ENCODE results near the gene CLRN3.

Gene CLRN3

GRCh38 chr10:127892743-127893142, at the start of gene CLRN3:
CLRN3 (minus strand) TSS chr10:127892941; CDS start chr10:127892784, 157 bp downstream.
- no peak for DNase-seq

GRCh38 chr10:127940866-127941640, 48.3 kb upstream of the CLRN3 start:
- DNase-seq: no peak

GRCh38 chr10:127939786-127940330, 47.1 kb upstream of the CLRN3 start:
- no peak for DNase-seq

- DNase-seq: no peak
These were observed 45.2 kb upstream of the CLRN3 start for GRCh38 chr10:127937915-127938463.

- no peak for DNase-seq
These were observed 44.3 kb upstream of the CLRN3 start for GRCh38 chr10:127937069-127937468.

- no peak for DNase-seq
These were observed 42.4 kb upstream of the CLRN3 start for GRCh38 chr10:127935071-127935561.

GRCh38 chr10:127934383-127934782, 41.6 kb upstream of the CLRN3 start:
- DNase-seq: no peak

- DNase-seq: no peak
These were observed 40.5 kb upstream of the CLRN3 start for GRCh38 chr10:127933271-127933670.

- DNase-seq: no peak
These were observed 40.0 kb upstream of the CLRN3 start for GRCh38 chr10:127932521-127933270.

GRCh38 chr10:127928021-127928806, 35.5 kb upstream of the CLRN3 start:
- no peak for DNase-seq

GRCh38 chr10:127926455-127926854, 33.7 kb upstream of the CLRN3 start:
- no peak for DNase-seq

- DNase-seq: no peak
These were observed 32.9 kb upstream of the CLRN3 start for GRCh38 chr10:127925471-127926207.

- no peak for DNase-seq
These were observed 30.9 kb upstream of the CLRN3 start for GRCh38 chr10:127923646-127924045.

- no peak for DNase-seq
These were observed 30.1 kb upstream of the CLRN3 start for GRCh38 chr10:127922675-127923366.

GRCh38 chr10:127922206-127922605, 29.5 kb upstream of the CLRN3 start:
- DNase-seq: no peak

GRCh38 chr10:127921753-127922145, 29.0 kb upstream of the CLRN3 start:
- no peak for DNase-seq

GRCh38 chr10:127921075-127921752, 28.5 kb upstream of the CLRN3 start:
- DNase-seq: no peak

- DNase-seq: no peak
These were observed 27.7 kb upstream of the CLRN3 start for GRCh38 chr10:127920306-127921074.

- DNase-seq: no peak
These were observed 26.9 kb upstream of the CLRN3 start for GRCh38 chr10:127919418-127920271.
